ENCODE results near the gene RASSF8.

RASSF8 gene

GRCh38 chr12:26058818-26059217 lies 100.3 kb downstream of the RASSF8 start:
- H3K4me1 ChIP-seq (ENCODE audit: insufficient read depth, low read length) = peaks cover 12% of the 10 kb centered on the region
- no peak overlapping the region for H3K4me3 ChIP-seq (ENCODE audit: low read length)
- no peak overlapping the region for H3K9ac ChIP-seq (ENCODE audit: low read depth, low read length)
- peaks cover 10% of the 10 kb centered on the region; the same call in 1 of the 2 replicates for H3K36me3 ChIP-seq (ENCODE audit: insufficient read depth, low read length)
- no peak overlapping the region for H3K27ac ChIP-seq (ENCODE audit: low read depth, low read length)
- no peaks in the 10 kb centered on the region for H3K27me3 ChIP-seq (ENCODE audit: insufficient read depth, low read length)
- WGBS = 93% methylated on average over 1 of the region's 1 CpG
- H3K9me3 ChIP-seq (ENCODE audit: insufficient read depth, low read depth, low read length) = no peaks in the 10 kb centered on the region

GRCh38 chr12:26062006-26062405 lies 103.5 kb downstream of the RASSF8 start:
- no peak overlapping the region for H3K27ac ChIP-seq (ENCODE audit: low read depth, low read length)
- no peak overlapping the region for H3K4me3 ChIP-seq (ENCODE audit: low read length)
- H3K4me1 ChIP-seq (ENCODE audit: insufficient read depth, low read length) = no peaks in the 10 kb centered on the region
- H3K36me3 ChIP-seq (ENCODE audit: insufficient read depth, low read length) = peaks cover 7% of the 10 kb centered on the region
- no peaks in the 10 kb centered on the region for H3K9me3 ChIP-seq (ENCODE audit: insufficient read depth, low read depth, low read length)
- no peaks in the 10 kb centered on the region for H3K27me3 ChIP-seq (ENCODE audit: insufficient read depth, low read length)
- no peak overlapping the region for H3K9ac ChIP-seq (ENCODE audit: low read depth, low read length)
- 93% methylated on average over 3 of the region's 3 CpGs for WGBS

GRCh38 chr12:26062566-26062965 lies 104.1 kb downstream of the RASSF8 start:
- Histone ChIP-seq H3K27ac (ENCODE audit: low read depth, low read length) (no peak overlapping the region), H3K9me3 (ENCODE audit: insufficient read depth, low read depth, low read length) (no peaks in the 10 kb centered on the region), H3K4me1 (ENCODE audit: insufficient read depth, low read length) (no peaks in the 10 kb centered on the region), H3K27me3 (ENCODE audit: insufficient read depth, low read length) (no peaks in the 10 kb centered on the region), H3K9ac (ENCODE audit: low read depth, low read length) (no peak overlapping the region), H3K36me3 (ENCODE audit: insufficient read depth, low read length) (peaks cover 10% of the 10 kb centered on the region), H3K4me3 (ENCODE audit: low read length) (no peak overlapping the region)
- 78% methylated on average over 4 of the region's 4 CpGs for WGBS

- H3K27ac ChIP-seq (ENCODE audit: low read depth, low read length) = no peak overlapping the region
- no peaks in the 10 kb centered on the region for H3K27me3 ChIP-seq (ENCODE audit: insufficient read depth, low read length)
- 93% methylated on average over 5 of the region's 5 CpGs for WGBS
- H3K9me3 ChIP-seq (ENCODE audit: insufficient read depth, low read depth, low read length) = no peaks in the 10 kb centered on the region
- H3K4me3 ChIP-seq (ENCODE audit: low read length) = no peak overlapping the region
- H3K4me1 ChIP-seq (ENCODE audit: insufficient read depth, low read length) = peaks cover 16% of the 10 kb centered on the region
- no peak overlapping the region for H3K9ac ChIP-seq (ENCODE audit: low read depth, low read length)
- peaks cover 6% of the 10 kb centered on the region; the same call in 1 of the 2 replicates for H3K36me3 ChIP-seq (ENCODE audit: insufficient read depth, low read length)
Measured at GRCh38 chr12:26065451-26065850, 107.0 kb downstream of the RASSF8 start.

GRCh38 chr12:26068503-26068902 lies 110.0 kb downstream of the RASSF8 start:
- H3K27ac ChIP-seq (ENCODE audit: low read depth, low read length) = no peak overlapping the region

GRCh38 chr12:26069796-26070195 lies 111.3 kb downstream of the RASSF8 start:
- H3K36me3 ChIP-seq (ENCODE audit: insufficient read depth, low read length) = peaks cover 9% of the 10 kb centered on the region
- H3K4me3 ChIP-seq (ENCODE audit: low read length) = no peak overlapping the region
- H3K9me3 ChIP-seq (ENCODE audit: insufficient read depth, low read depth, low read length) = no peaks in the 10 kb centered on the region
- H3K27ac ChIP-seq (ENCODE audit: low read depth, low read length) = no peak overlapping the region
- H3K27me3 ChIP-seq (ENCODE audit: insufficient read depth, low read length) = no peaks in the 10 kb centered on the region
- H3K4me1 ChIP-seq (ENCODE audit: insufficient read depth, low read length) = peaks cover 16% of the 10 kb centered on the region
- H3K9ac ChIP-seq (ENCODE audit: low read depth, low read length) = no peak overlapping the region

More at GRCh38 chr12:26068503-26068902, 110.0 kb downstream of the RASSF8 start:
- Histone ChIP-seq H3K9me3 (ENCODE audit: insufficient read depth, low read depth, low read length) (no peaks in the 10 kb centered on the region), H3K4me1 (ENCODE audit: insufficient read depth, low read length) (peaks cover 16% of the 10 kb centered on the region), H3K4me3 (ENCODE audit: low read length) (no peak overlapping the region), H3K9ac (ENCODE audit: low read depth, low read length) (no peak overlapping the region), H3K27me3 (ENCODE audit: insufficient read depth, low read length) (no peaks in the 10 kb centered on the region), H3K36me3 (ENCODE audit: insufficient read depth, low read length) (peaks cover 9% of the 10 kb centered on the region)
- 90% methylated on average over 4 of the region's 4 CpGs for WGBS

- Histone ChIP-seq H3K9me3 (ENCODE audit: insufficient read depth, low read depth, low read length) (0 out of 2 replicates have a peak, but pooled peaks cover 11% of the 10 kb centered on the region), H3K27ac (ENCODE audit: low read depth, low read length) (no peak overlapping the region), H3K9ac (ENCODE audit: low read depth, low read length) (no peak overlapping the region), H3K4me1 (ENCODE audit: insufficient read depth, low read length) (no peaks in the 10 kb centered on the region), H3K36me3 (ENCODE audit: insufficient read depth, low read length) (peaks cover under 1% of the 10 kb centered on the region; the same call in 1 of the 2 replicates), H3K4me3 (ENCODE audit: low read length) (no peak overlapping the region), H3K27me3 (ENCODE audit: insufficient read depth, low read length) (no peaks in the 10 kb centered on the region)
- 92% methylated on average over 2 of the region's 2 CpGs for WGBS
Measured at GRCh38 chr12:26077915-26078702, 119.6 kb downstream of the RASSF8 start.

GRCh38 chr12:26080911-26081310 lies 122.4 kb downstream of the RASSF8 start:
- H3K4me3 ChIP-seq (ENCODE audit: low read length) = no peak overlapping the region
- no peak overlapping the region for H3K27ac ChIP-seq (ENCODE audit: low read depth, low read length)
- H3K27me3 ChIP-seq (ENCODE audit: insufficient read depth, low read length) = no peaks in the 10 kb centered on the region
- H3K36me3 ChIP-seq (ENCODE audit: insufficient read depth, low read length) = no peaks in the 10 kb centered on the region
- WGBS = 94% methylated on average over 1 of the region's 1 CpG
- no peaks in the 10 kb centered on the region for H3K4me1 ChIP-seq (ENCODE audit: insufficient read depth, low read length)
- H3K9me3 ChIP-seq (ENCODE audit: insufficient read depth, low read depth, low read length) = 0 out of 2 replicates have a peak, but pooled peaks cover 11% of the 10 kb centered on the region
- no peak overlapping the region for H3K9ac ChIP-seq (ENCODE audit: low read depth, low read length)

GRCh38 chr12:26086936-26087335 lies 128.5 kb downstream of the RASSF8 start:
- Histone ChIP-seq H3K4me3 (ENCODE audit: low read length) (no peak overlapping the region), H3K27me3 (ENCODE audit: insufficient read depth, low read length) (no peaks in the 10 kb centered on the region), H3K27ac (ENCODE audit: low read depth, low read length) (no peak overlapping the region), H3K36me3 (ENCODE audit: insufficient read depth, low read length) (no peaks in the 10 kb centered on the region), H3K4me1 (ENCODE audit: insufficient read depth, low read length) (no peaks in the 10 kb centered on the region), H3K9me3 (ENCODE audit: insufficient read depth, low read depth, low read length) (0 out of 2 replicates have a peak, but pooled peaks cover 6% of the 10 kb centered on the region), H3K9ac (ENCODE audit: low read depth, low read length) (no peak overlapping the region)
- WGBS = 93% methylated on average over 1 of the region's 1 CpG

- Histone ChIP-seq H3K9me3 (ENCODE audit: insufficient read depth, low read depth, low read length) (no peaks in the 10 kb centered on the region), H3K27me3 (ENCODE audit: insufficient read depth, low read length) (no peaks in the 10 kb centered on the region), H3K9ac (ENCODE audit: low read depth, low read length) (no peak overlapping the region), H3K27ac (ENCODE audit: low read depth, low read length) (no peak overlapping the region), H3K4me1 (ENCODE audit: insufficient read depth, low read length) (no peaks in the 10 kb centered on the region), H3K4me3 (ENCODE audit: low read length) (no peak overlapping the region), H3K36me3 (ENCODE audit: insufficient read depth, low read length) (no peaks in the 10 kb centered on the region)
- 79% methylated on average over 2 of the region's 2 CpGs for WGBS
Measured at GRCh38 chr12:26088998-26089397, 130.5 kb downstream of the RASSF8 start.

- Histone ChIP-seq H3K9ac (ENCODE audit: low read depth, low read length) (no peak overlapping the region), H3K4me3 (ENCODE audit: low read length) (no peak overlapping the region), H3K4me1 (ENCODE audit: insufficient read depth, low read length) (no peaks in the 10 kb centered on the region), H3K27ac (ENCODE audit: low read depth, low read length) (no peak overlapping the region), H3K36me3 (ENCODE audit: insufficient read depth, low read length) (no peaks in the 10 kb centered on the region), H3K9me3 (ENCODE audit: insufficient read depth, low read depth, low read length) (no peaks in the 10 kb centered on the region), H3K27me3 (ENCODE audit: insufficient read depth, low read length) (no peaks in the 10 kb centered on the region)
- WGBS = 91% methylated on average over 10 of the region's 11 CpGs
Measured at GRCh38 chr12:26090836-26091510, 132.5 kb downstream of the RASSF8 start.
